ENCODE results near the gene STING1.

Gene STING1

DNA sequence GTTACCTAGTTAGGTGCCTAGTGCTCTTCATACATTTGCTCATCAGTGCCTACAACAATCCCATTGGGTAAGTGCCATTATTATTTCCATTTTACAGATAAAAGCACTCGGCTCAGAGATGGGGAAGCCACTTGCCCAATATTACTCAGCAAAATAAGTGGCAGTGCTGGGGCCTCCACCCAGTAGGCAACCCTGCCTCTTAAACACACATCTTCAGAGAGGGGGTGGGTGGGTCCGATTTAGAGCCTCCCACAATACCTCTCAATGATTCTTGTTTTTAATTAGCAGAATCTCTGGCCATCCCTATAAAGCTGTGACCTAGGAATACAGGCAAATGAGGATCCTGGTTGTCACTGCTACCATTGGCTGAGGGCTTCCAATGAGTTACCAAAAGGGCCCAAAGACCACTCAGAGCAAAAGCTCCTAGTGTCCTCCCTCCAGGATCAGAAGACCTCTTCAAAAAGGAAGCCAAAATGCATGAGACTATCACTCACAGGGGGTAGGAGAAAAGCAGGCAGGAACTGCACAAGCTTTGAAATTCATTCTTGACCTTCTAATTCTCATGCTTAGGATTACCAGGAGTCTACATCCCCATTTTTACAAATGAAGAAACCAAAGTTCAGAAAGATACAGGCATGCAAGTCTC is 42.5 kb upstream of the STING1 start:
- no peak overlapping the region for H2AFZ ChIP-seq
- H3K79me2 ChIP-seq: no peaks in the 10 kb centered on the region
- H3K4me2 ChIP-seq (ENCODE audit: low read length): no peak overlapping the region
- H3K27me3 ChIP-seq (ENCODE audit: control insufficient read depth, insufficient read depth, low read length): no peaks in the 10 kb centered on the region
- no peaks in the 10 kb centered on the region for H3K36me3 ChIP-seq (ENCODE audit: control insufficient read depth, insufficient read depth, low read length)
- no peaks in the 10 kb centered on the region for H3K9me3 ChIP-seq (ENCODE audit: control insufficient read depth, low read length)
- H3K27ac ChIP-seq: no peak overlapping the region
- no peaks in the 10 kb centered on the region for H3K4me1 ChIP-seq
- no peak overlapping the region for H3K4me3 ChIP-seq (ENCODE audit: low read depth, low read length)
- H3K9ac ChIP-seq: no peak overlapping the region
- TF ChIP-seq, protein P1, sequence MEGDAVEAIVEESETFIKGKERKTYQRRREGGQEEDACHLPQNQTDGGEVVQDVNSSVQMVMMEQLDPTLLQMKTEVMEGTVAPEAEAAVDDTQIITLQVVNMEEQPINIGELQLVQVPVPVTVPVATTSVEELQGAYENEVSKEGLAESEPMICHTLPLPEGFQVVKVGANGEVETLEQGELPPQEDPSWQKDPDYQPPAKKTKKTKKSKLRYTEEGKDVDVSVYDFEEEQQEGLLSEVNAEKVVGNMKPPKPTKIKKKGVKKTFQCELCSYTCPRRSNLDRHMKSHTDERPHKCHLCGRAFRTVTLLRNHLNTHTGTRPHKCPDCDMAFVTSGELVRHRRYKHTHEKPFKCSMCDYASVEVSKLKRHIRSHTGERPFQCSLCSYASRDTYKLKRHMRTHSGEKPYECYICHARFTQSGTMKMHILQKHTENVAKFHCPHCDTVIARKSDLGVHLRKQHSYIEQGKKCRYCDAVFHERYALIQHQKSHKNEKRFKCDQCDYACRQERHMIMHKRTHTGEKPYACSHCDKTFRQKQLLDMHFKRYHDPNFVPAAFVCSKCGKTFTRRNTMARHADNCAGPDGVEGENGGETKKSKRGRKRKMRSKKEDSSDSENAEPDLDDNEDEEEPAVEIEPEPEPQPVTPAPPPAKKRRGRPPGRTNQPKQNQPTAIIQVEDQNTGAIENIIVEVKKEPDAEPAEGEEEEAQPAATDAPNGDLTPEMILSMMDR (IDR thresholded peaks at IDR 0.05): no peak

DNA sequence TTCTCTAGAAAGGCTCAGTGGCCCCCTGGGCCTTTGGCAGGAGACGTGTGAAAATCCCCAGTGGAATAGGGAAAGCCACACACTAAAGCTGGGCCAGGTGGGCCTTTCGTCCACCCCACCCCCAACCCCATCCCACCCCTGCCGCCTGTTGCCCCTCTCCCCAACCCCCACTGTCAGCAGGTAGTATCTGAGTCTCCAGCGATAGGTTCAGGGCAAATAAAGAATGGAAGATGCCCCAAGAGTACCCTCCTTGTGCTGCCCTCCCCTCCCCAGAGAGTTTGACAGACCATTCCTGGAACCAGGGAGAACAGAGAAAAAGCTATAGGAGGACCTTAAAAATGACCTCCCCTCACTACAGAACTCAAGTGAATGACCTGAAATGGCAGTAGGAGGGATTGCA is 41.9 kb upstream of the STING1 start:
- TF ChIP-seq, protein P1 (IDR thresholded peaks at IDR 0.05): no peak
- H3K9ac ChIP-seq: no peak overlapping the region
- H3K27me3 ChIP-seq (ENCODE audit: control insufficient read depth, insufficient read depth, low read length): no peaks in the 10 kb centered on the region

DNA sequence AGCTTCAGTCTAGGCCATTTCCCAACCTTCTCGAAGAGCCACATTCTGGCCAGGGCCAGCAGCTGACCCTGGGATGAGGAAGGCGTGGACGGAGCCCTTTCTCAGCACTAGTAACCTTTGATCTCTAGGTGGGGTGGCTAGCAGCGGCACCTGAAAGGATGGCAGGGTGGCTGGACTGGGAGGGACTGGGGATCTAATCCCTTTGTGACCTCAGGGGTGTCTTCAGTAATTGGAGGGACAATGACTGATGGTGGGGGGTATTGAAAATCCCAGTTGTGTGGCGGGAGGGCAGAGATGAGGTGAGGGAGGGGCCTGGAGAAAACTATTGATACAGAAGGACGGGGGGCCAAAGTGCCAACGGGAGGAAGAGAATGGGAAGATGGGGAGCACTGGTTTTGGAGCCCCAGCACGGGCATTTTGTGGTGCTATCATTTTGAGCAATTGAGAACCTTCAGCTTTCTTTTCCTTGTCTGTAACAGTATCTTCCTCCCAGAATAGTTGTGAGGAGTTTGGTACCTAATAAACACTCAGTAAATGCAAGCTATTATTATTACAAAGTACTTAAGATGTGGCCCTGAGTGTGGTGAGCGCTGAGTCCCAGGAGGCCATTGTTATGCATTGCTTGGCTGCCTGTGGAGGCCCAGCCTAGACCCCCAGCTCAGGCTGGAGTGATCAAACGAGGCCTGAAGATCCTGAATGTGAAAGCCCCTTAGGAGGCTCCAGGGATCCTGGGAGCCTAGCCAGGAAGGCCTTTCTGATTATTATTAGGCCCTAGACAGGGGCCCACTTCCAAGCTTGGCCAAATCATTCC is 41.3 kb upstream of the STING1 start:
- H3K4me2 ChIP-seq (ENCODE audit: low read length): no peak overlapping the region
- no peaks in the 10 kb centered on the region for H3K36me3 ChIP-seq (ENCODE audit: control insufficient read depth, insufficient read depth, low read length)
- TF ChIP-seq, protein P1 (IDR thresholded peaks at IDR 0.05): no peak
- no peaks in the 10 kb centered on the region for H3K27me3 ChIP-seq (ENCODE audit: control insufficient read depth, insufficient read depth, low read length)
- no peaks in the 10 kb centered on the region for H3K9me3 ChIP-seq (ENCODE audit: control insufficient read depth, low read length)
- H3K4me3 ChIP-seq (ENCODE audit: low read depth, low read length): no peak overlapping the region
- no peak overlapping the region for H2AFZ ChIP-seq
- no peak overlapping the region for H3K9ac ChIP-seq
- H3K79me2 ChIP-seq: no peaks in the 10 kb centered on the region
- H3K4me1 ChIP-seq: no peaks in the 10 kb centered on the region
- H3K27ac ChIP-seq: no peak overlapping the region

More for the DNA sequence above, 41.9 kb upstream of the STING1 start:
- Histone ChIP-seq H3K27ac (no peak overlapping the region), H3K4me2 (ENCODE audit: low read length) (no peak overlapping the region), H3K36me3 (ENCODE audit: control insufficient read depth, insufficient read depth, low read length) (no peaks in the 10 kb centered on the region), H3K4me3 (ENCODE audit: low read depth, low read length) (no peak overlapping the region), H3K9me3 (ENCODE audit: control insufficient read depth, low read length) (no peaks in the 10 kb centered on the region), H3K79me2 (no peaks in the 10 kb centered on the region), H3K4me1 (no peaks in the 10 kb centered on the region), H2AFZ (no peak overlapping the region)

DNA sequence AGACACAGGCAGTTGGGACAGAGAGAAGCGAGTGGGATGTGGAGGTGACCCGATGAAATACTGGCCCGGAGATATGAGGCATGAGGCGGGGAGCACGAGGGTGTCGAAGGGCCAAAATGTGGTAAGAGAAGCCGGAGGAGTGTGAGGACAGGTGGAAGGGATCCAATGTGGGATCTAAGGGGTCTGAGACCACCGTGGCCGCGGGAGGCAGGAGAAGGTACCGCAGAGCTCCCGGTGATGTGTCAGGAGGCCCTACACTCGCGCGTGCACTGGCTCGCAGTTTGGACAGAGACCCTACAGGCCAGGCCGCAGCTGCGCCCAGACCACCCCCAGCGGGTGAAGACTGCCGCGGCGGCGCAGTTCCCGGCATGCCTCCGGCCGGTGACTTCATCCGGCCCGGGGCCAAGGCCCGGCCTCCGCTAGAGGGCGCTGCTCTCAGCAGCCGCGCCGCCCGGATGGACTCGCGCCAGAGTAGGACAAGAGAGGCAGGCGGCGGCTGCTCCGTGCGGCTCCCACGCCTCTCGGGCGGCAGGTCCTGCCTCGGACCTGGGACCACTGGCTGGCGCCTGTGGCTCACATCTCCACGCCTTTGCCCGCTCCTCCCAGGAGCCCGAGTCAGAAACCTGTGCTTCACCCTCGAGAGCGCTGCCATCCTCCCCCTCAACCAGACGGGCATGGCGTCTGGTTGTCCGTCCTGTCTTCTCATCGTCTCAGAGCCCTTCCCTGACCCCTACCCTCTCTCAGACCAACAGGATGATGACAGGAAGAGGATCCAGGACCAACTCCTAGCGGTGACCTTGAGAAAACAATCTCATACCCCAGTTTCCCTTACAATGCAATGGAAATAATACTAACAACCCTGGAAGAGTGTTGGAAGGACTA is 35.4 kb upstream of the STING1 start:
- Histone ChIP-seq H3K4me2 (ENCODE audit: low read length) (peak overlapping the region; percentile 97), H3K9ac (no peak overlapping the region), H3K79me2 (no peaks in the 10 kb centered on the region), H3K27me3 (ENCODE audit: control insufficient read depth, insufficient read depth, low read length) (no peaks in the 10 kb centered on the region), H3K27ac (peak overlapping the region; percentile 75), H3K4me1 (peaks cover 5% of the 10 kb centered on the region), H2AFZ (peak overlapping the region; percentile 96), H3K36me3 (ENCODE audit: control insufficient read depth, insufficient read depth, low read length) (no peaks in the 10 kb centered on the region), H3K9me3 (ENCODE audit: control insufficient read depth, low read length) (no peaks in the 10 kb centered on the region), H3K4me3 (ENCODE audit: low read depth, low read length) (peak overlapping the region; percentile 61)
- TF ChIP-seq, protein P1 (IDR thresholded peaks at IDR 0.05): peak; percentile 99

Data from parathyroid adenoma (tissue), 2 donors.